ENCODE results near the gene FMNL3. TPM values are rescaled to one million over a fixed set of nuclear protein-coding genes. Genes with fewer than 3 reads are reported as not detected.

FMNL3 gene
- total and polyA plus RNA-seq, 2 of the 13 experiments (the other 11 are each of a cell fraction or from before 2014, with no cell fraction given) = 0.44 to 1.1 TPM

- TF ChIP-seq ZNF503 (CRISPR knock-in tag; IDR thresholded peaks at IDR 0.05) (peak; percentile 47; the same call in 1 of the 2 replicates), ELF4 (CRISPR knock-in tag; IDR thresholded peaks at IDR 0.05; ENCODE audit: borderline replicate concordance) (0 out of 2 replicates have a peak, but pooled peaks have one; percentile 67), ZNF687 (CRISPR knock-in tag; IDR thresholded peaks at IDR 0.05) (peak; percentile 69), ZSCAN9 (CRISPR knock-in tag; IDR thresholded peaks at IDR 0.05; ENCODE audit: borderline replicate concordance) (peak; percentile 47; the same call in 1 of the 2 replicates), IKZF5 (CRISPR knock-in tag; IDR thresholded peaks at IDR 0.05) (peak; percentile 68; the same call in 1 of the 2 replicates), CEBPG (CRISPR knock-in tag; IDR thresholded peaks at IDR 0.05) (0 out of 2 replicates have a peak, but pooled peaks have one; percentile 8), HDAC2 (CRISPR knock-in tag; IDR thresholded peaks at IDR 0.05) (peak; percentile 64), TAF1 (CRISPR knock-in tag; IDR thresholded peaks at IDR 0.05) (peak; percentile 99), GABPB1 (CRISPR knock-in tag; IDR thresholded peaks at IDR 0.05) (peak; percentile 95), MEIS2 (CRISPR knock-in tag; IDR thresholded peaks at IDR 0.05) (peak; percentile 56; the same call in 1 of the 2 replicates), ZNF280D (CRISPR knock-in tag; IDR thresholded peaks at IDR 0.05) (0 out of 2 replicates have a peak, but pooled peaks have one; percentile 5), POLR2AphosphoS2 (IDR thresholded peaks at IDR 0.05; ENCODE audit: low read depth, low read length) (peak; percentile 93), ARHGAP35 (CRISPR knock-in tag; IDR thresholded peaks at IDR 0.05; ENCODE audit: borderline replicate concordance) (no peak), ONECUT2 (CRISPR knock-in tag; IDR thresholded peaks at IDR 0.05) (peak; percentile 32; the same call in 1 of the 2 replicates), ZIK1 (CRISPR knock-in tag; IDR thresholded peaks at IDR 0.05; ENCODE audit: borderline replicate concordance, low read depth) (0 out of 2 replicates have a peak, but pooled peaks have one; percentile 51), MLX (CRISPR knock-in tag; IDR thresholded peaks at IDR 0.05) (0 out of 2 replicates have a peak, but pooled peaks have one; percentile 21)
Measured at GRCh38 chr12:49740930-49741881, 34.0 kb upstream of the FMNL3 start, which contains the start of gene TMBIM6 (continued).
